Measurements from ENCODE around the gene OR5AU1.

GRCh38 chr14:21112255-21112654, 43.6 kb downstream of the OR5AU1 start:
- TF ChIP-seq CTCF (conservative IDR thresholded peaks at IDR 0.05; ENCODE audit: low read depth, low read length) (no peak), EZH2phosphoT487 (IDR thresholded peaks at IDR 0.05; ENCODE audit: borderline replicate concordance, low read length) (no peak)

Data from PC-3 (cell line).